Ishikawa (cell line): ENCODE data around the gene CADM2.

Experiments
- EGR1 ChIP-seq: IDR thresholded peaks from 2 replicates; pipeline ENCODE4 v1.6.1; 2012
- NFIC ChIP-seq: IDR thresholded peaks from 2 replicates; pipeline ENCODE4 v1.6.1; 2012
- TCF12 ChIP-seq: IDR thresholded peaks from 2 replicates; pipeline ENCODE4 v1.6.1; 2012; ENCODE audit warnings: low read depth
- TF ChIP-seq, protein P1 (sequence below): IDR thresholded peaks from 2 replicates; pipeline ENCODE4 v1.6.1; 2012; ENCODE audit warnings: low read depth, mild to moderate bottlenecking
- TF ChIP-seq, protein P2 (sequence below): IDR thresholded peaks from 2 replicates; pipeline ENCODE4 v1.6.1; 2012

GRCh38 chr3:85670634-85671205 is 711.9 kb downstream of the CADM2 start:
- TF ChIP-seq, protein P1, sequence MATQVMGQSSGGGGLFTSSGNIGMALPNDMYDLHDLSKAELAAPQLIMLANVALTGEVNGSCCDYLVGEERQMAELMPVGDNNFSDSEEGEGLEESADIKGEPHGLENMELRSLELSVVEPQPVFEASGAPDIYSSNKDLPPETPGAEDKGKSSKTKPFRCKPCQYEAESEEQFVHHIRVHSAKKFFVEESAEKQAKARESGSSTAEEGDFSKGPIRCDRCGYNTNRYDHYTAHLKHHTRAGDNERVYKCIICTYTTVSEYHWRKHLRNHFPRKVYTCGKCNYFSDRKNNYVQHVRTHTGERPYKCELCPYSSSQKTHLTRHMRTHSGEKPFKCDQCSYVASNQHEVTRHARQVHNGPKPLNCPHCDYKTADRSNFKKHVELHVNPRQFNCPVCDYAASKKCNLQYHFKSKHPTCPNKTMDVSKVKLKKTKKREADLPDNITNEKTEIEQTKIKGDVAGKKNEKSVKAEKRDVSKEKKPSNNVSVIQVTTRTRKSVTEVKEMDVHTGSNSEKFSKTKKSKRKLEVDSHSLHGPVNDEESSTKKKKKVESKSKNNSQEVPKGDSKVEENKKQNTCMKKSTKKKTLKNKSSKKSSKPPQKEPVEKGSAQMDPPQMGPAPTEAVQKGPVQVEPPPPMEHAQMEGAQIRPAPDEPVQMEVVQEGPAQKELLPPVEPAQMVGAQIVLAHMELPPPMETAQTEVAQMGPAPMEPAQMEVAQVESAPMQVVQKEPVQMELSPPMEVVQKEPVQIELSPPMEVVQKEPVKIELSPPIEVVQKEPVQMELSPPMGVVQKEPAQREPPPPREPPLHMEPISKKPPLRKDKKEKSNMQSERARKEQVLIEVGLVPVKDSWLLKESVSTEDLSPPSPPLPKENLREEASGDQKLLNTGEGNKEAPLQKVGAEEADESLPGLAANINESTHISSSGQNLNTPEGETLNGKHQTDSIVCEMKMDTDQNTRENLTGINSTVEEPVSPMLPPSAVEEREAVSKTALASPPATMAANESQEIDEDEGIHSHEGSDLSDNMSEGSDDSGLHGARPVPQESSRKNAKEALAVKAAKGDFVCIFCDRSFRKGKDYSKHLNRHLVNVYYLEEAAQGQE: no peak
- TF ChIP-seq EGR1 (no peak), TCF12 (no peak), NFIC (no peak)
- TF ChIP-seq, protein P2, sequence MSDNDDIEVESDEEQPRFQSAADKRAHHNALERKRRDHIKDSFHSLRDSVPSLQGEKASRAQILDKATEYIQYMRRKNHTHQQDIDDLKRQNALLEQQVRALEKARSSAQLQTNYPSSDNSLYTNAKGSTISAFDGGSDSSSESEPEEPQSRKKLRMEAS: no peak
